Muscle layer of colon (tissue), 2 donors: ENCODE data around the gene CFAP99.

ENCODE experiments used
- H3K27ac ChIP-seq: one replicate; pipeline ENCODE4 v1.7.0; 2013; ENCODE audit warnings: low read depth, mild to moderate bottlenecking, low read length, moderate library complexity
- H3K27me3 ChIP-seq, 2 donors: one replicate each; pipeline ENCODE4 v1.7.0; 2013; ENCODE audit warnings: low read length in 2 of 2, mild to moderate bottlenecking in 2 of 2; ENCODE audit not compliant: insufficient read depth in 2 of 2, control insufficient read depth in 1 of 2
- H3K36me3 ChIP-seq: one replicate; pipeline ENCODE4 v1.7.0; 2013; ENCODE audit warnings: mild to moderate bottlenecking, low read length; ENCODE audit not compliant: insufficient read depth
- H3K4me1 ChIP-seq: one replicate; pipeline ENCODE4 v1.7.0; 2013; ENCODE audit warnings: mild to moderate bottlenecking, low read length; ENCODE audit not compliant: insufficient read depth
- H3K4me3 ChIP-seq, 2 donors: one replicate each; pipeline ENCODE4 v1.7.0; 2013; ENCODE audit warnings: low read length in 2 of 2, low read depth in 1 of 2, mild to moderate bottlenecking in 1 of 2, moderate library complexity in 1 of 2
- H3K9ac ChIP-seq: one replicate; pipeline ENCODE4 v1.7.0; 2013; ENCODE audit warnings: low read length
- H3K9me3 ChIP-seq: one replicate; pipeline ENCODE4 v1.7.0; 2013; ENCODE audit warnings: mild to moderate bottlenecking, low read length
- donor health status: abdominal sarcoma.
- donor health status: Adenocarcinoma of cecum.

CFAP99 gene

DNA sequence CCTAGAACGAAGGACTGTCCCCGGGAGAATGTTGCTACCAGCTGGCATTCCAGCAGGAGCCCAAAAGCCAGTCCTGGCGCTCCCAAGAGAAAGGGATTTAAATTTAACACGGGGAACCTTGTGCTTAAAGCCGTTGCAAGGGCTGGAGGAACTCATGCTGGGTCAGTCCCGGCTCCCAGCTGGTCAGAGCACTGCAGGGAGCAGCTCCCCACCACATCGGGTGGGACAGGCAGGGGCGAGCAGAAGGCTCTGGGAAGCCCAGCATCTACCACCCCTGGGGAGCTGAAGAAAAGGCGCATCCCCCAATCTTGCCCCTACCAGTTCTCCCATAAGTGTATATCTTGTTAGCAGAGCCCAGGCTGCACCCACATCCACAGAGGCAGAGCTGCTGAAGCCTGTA lies 15.7 kb downstream of the CFAP99 start:
- Histone ChIP-seq H3K27me3 (no peaks in the 10 kb centered on the region), H3K36me3 (no peaks in the 10 kb centered on the region), H3K4me3 (no peak overlapping the region), H3K27ac (no peak overlapping the region), H3K9ac (no peak overlapping the region), H3K4me1 (no peaks in the 10 kb centered on the region), H3K9me3 (no peaks in the 10 kb centered on the region)

DNA sequence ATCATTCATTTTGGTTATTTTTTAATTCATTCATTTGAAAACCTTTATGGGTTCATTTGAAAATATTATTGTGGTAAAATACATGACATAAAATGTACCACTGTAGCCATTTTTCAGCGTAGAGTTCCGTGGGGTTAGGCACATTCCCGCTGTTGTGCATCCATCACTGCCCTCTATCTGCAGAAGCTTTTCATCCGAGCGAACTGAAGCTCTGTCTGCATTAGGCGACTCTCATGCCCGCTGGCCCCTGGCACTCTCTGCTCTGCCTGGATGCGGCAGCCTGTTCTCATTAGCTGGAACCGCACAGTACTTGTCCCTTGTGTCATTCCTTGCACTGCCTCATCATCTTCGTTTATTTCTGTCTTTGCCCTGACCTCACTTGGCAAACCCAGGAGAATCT lies 17.5 kb downstream of the CFAP99 start:
- H3K36me3 ChIP-seq, result no peaks in the 10 kb centered on the region
- no peak overlapping the region for H3K9ac ChIP-seq
- H3K27me3 ChIP-seq, result no peaks in the 10 kb centered on the region
- no peak overlapping the region for H3K4me3 ChIP-seq
- no peaks in the 10 kb centered on the region for H3K9me3 ChIP-seq
- H3K27ac ChIP-seq, result no peak overlapping the region
- H3K4me1 ChIP-seq, result no peaks in the 10 kb centered on the region

DNA sequence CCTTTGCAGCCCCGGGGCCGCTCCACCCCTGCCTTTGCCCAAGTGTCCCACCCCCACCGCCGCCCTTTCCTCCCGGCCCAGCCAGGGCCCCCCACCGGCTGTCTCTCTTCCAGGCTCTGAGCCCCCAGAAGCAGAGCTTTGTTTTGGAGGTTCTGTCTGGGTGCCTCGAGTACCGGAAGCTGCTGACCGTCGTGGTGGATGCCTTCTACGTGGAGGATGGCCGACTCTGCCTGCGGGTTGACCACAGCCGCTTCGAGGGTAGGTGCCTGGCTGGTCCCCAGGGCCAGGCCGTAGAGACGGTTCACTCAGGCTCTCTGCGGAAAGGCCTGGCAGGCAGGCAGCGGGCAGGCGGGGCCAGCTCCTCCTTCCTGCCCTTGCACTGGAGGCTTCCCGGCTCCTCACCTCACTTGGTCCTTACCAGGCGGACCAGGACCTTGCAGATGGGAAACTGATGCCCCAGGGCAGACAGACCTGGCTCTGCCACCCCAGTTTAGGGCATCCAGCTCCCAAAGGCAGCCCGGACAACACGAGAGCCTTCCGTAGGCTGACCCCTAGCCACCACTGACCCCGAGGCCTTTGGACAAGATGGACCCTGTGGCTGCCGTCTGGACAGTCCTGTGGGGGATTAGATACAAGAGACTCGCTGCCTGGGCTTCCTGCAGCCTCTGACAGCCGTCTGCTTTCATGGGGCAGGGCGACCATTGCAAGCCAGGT lies 18.2 kb downstream of the CFAP99 start:
- H3K27ac ChIP-seq, result no peak overlapping the region
- no peaks in the 10 kb centered on the region for H3K9me3 ChIP-seq
- no peak overlapping the region for H3K4me3 ChIP-seq
- no peaks in the 10 kb centered on the region for H3K4me1 ChIP-seq
- no peak overlapping the region for H3K9ac ChIP-seq
- no peaks in the 10 kb centered on the region for H3K36me3 ChIP-seq
- H3K27me3 ChIP-seq, result peaks cover 0 to 4% of the 10 kb centered on the region in 2 donors

DNA sequence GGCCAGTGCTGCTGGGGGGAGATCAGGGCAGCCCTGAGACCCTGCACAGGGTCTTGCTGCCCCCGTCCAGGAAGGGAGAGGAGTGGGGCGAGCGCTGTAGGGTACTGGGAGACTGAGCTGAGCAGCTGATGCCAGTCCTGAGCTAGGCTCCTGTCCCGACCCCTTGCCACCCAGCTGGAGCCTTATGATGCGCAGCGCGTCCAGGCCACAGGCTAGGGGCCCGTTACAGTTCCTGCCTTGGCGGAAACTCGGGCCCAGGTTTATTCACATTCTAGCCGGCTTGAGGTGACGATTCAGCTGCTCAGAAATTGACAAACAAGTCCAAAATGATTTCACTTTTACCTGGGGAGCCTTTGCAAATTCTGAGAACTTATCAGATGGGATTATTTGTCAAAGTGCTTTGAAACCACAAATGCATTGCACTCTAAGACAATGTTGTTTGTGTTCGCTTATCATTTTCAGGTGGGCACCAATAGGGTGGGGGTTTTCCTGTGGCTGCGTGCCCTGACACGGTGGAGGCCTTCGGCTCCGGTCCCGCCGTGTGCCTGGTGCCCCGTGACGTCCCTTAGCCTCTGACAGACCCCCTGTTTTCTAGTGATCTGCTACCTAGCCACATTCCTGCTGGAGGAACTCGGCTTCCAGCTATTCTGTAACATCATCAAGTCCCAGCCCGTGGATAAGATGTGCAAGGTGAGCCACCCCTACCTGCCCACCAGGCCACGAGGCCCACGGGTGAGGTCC lies 18.9 kb downstream of the CFAP99 start:
- Histone ChIP-seq H3K9ac (no peak overlapping the region), H3K36me3 (no peaks in the 10 kb centered on the region), H3K4me3 (no peak overlapping the region), H3K27ac (no peak overlapping the region), H3K4me1 (no peaks in the 10 kb centered on the region), H3K27me3 (peaks cover 0 to 5% of the 10 kb centered on the region in 2 donors), H3K9me3 (no peaks in the 10 kb centered on the region)

DNA sequence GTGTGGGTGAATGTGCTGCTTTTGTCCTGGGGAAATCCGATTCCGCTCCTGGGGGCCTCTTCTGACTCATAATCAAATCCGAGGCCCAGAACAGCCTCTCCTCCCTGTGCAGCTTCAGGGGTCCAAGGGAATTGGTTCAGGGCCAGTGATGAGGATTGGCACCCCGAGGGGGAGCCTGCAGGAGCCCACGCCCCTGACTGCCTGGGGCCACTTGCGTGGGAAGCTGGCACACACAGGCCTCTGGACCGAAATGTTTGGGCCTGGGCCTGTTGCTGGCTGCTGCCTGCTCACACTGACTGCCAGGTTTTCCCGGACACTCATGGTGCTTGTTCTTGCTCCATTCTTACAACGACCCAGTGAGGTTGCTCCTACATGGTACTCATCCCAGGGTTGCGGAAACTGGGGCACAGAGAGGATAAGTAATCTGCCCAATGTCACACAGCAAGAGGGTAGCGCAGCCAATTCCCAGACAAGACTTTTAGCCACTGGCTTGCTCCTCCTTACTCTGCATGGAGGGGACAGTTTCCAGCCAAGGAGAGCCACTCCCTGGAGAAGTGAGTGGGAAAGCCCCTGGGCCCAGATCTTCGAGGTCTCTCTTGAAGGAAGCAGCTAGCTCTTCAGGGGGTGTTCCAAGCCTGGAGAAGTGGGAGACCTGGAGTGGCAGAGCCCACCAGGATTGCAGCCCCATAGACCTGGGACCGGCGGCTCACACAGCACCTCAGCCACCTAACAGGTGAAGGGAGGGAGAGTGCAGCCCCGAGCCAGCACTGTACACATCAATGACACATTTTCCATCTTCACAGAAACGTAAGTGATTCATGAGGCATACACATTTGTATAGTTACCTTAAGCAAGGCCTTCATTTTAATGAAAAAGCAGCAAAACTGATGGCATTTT lies 20.3 kb downstream of the CFAP99 start:
- Histone ChIP-seq H3K4me1 (no peaks in the 10 kb centered on the region), H3K9ac (no peak overlapping the region), H3K4me3 (no peak overlapping the region), H3K36me3 (no peaks in the 10 kb centered on the region), H3K27me3 (peaks cover 0 to 5% of the 10 kb centered on the region in 2 donors), H3K27ac (no peak overlapping the region), H3K9me3 (no peaks in the 10 kb centered on the region)

DNA sequence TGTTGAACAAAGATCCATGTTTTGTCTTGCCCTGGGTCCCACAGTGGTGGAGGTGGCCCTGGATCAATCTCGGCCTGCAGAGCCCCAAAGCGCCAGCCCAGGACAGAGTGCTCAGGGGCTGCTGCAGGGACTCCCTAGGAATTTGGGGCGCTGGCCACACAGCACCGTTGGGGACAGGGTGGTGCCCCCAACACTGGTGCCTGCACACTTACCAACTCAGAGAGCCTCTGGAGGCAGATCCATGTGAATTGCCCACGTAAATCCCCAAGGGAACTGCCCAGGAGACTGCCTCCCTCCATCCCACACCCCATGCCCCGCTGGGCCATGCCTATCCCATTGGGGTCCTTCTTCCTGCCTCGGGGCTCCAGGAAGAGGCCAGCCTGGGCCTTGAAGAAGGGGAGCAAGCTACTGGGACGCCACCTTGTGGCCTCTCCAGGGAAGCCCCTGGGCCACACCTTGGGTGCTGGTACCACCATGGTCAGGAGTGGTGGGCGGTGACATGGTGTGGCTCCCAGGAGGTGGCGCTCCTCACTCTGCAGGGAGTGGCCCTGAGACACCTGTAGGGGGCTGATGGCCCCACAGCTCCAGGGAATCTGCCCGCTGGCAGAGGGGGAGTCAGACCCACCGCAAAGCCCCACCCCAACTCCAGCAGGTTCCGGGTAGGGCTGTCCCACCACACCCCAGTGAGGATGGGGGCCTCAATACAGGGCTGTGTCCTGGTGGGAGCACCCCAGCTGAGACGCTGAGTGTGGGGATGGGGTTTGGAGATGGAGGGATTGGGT lies 22.8 kb downstream of the CFAP99 start:
- Histone ChIP-seq H3K27me3 (peaks cover 0 to 5% of the 10 kb centered on the region in 2 donors), H3K9ac (no peak overlapping the region), H3K4me3 (no peak overlapping the region), H3K27ac (no peak overlapping the region), H3K9me3 (no peaks in the 10 kb centered on the region), H3K36me3 (no peaks in the 10 kb centered on the region), H3K4me1 (no peaks in the 10 kb centered on the region)

DNA sequence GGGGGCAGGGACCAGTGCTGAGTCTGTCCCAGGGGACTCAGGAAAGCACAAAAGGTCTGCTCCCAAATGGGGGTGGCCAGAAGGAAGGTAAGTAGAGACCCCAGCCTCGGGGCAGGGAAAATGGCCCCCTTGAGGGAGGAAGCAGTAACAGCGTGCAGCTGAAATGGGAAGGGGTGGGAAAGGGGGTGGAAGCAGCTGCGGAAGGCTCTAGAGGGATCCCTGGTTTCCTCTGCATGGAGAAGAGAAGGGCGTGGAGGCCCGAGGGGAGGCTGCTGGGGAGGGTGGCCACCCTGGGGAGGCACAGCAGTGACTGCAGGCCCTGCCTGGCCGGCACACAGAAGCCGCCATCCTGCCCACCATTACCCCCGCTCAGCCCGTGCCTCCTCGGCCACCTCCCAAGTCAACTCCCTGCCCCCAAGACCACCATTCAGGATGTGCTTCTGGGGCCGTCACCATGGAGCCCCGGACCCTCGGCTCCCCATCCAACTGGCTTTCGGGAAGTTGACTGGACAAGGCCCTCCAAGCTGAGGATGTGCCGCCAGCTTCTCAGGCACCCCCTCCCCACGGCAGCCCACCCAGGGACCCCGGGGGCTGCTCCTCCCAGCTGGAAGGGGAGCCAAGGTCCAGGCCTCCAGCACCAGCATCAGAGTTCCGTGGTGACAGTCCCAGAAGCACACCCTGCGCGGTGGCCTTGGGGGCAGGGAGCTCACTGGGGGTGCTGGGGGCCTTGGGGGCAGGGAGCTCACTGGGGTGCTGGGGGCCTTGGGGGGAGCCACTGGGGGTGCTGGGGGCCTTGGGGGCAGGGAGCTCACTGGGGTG lies 23.6 kb downstream of the CFAP99 start:
- peaks cover 0 to 5% of the 10 kb centered on the region in 2 donors for H3K27me3 ChIP-seq
- H3K9ac ChIP-seq, result no peak overlapping the region
- H3K4me3 ChIP-seq, result no peak overlapping the region
- H3K4me1 ChIP-seq, result no peaks in the 10 kb centered on the region
- no peak overlapping the region for H3K27ac ChIP-seq
- H3K36me3 ChIP-seq, result no peaks in the 10 kb centered on the region
- H3K9me3 ChIP-seq, result no peaks in the 10 kb centered on the region

DNA sequence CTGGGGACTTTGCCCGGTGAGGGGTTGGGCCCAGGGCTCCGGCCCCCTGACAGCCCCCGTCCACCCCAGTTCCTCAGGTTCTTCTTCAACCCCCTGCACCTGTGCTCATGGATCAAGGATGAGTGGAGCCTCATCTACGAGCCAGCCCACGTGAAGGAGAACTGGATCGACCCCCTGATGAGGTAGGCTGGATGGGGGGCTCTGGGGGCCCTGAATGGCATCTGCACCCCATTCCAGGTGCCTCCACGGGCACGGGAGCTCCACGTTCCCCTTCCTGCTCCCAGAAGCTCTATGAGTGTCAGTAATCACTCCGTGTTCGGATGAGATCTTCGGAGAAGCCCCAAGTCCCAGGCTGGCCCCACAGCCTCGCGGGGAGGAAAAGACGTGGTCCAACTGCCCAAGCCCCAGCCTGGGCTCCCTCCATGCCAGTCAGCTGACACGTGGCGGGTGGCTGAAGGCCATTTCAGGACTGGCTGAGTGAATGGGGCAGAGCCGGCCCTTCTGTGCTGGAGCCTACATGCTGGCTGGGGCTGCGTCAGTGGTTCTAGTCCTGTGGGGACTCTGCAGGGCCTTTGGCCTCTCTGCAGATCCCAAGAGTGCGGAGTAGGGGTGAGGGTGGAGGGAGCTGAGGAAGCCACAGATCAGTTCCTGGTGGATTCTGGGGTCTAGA lies 24.4 kb downstream of the CFAP99 start:
- no peaks in the 10 kb centered on the region for H3K9me3 ChIP-seq
- no peak overlapping the region for H3K9ac ChIP-seq
- H3K4me3 ChIP-seq, result no peak overlapping the region
- H3K27ac ChIP-seq, result no peak overlapping the region
- H3K36me3 ChIP-seq, result no peaks in the 10 kb centered on the region
- peaks cover 0 to 5% of the 10 kb centered on the region in 2 donors for H3K27me3 ChIP-seq
- H3K4me1 ChIP-seq, result no peaks in the 10 kb centered on the region

DNA sequence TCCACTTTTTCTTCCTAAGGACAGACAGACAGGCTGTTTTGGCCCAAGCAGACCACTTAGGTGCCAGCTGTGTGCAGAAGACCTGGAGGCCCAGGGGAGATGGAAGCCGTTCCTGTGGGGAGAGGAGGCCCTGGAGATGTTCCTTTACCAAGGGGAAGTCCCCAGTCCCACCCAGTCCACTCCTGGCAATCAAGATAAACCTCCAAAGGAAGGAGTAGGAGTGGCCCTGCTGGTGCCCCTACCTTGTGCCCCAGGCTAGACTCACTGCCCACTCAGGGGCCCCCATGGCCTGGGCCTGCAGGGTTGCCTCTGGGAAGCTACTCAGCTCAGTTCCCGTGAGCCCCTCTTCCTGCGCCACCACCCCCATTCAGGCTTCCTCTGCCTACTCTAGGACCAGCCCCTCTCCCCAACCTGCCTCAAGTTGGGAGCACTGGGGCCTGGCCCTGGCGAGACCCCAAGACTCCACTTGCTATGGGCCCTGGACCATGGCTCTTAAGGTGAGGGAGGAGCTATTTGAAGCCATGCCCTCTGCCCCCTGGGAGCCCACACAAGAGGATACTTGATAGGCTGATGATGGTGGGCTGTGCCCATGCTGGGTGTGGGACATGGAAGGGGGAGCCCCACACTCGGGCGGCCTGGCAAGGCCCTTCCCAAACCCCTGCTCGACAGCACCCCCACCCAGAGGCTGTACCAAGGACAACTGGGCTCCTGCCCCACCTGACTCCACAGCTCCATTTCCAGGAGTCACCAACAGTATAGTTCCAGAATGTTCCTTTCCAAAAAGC lies 25.4 kb downstream of the CFAP99 start:
- Histone ChIP-seq H3K36me3 (no peaks in the 10 kb centered on the region), H3K9me3 (no peaks in the 10 kb centered on the region), H3K27ac (no peak overlapping the region), H3K27me3 (peaks cover 0 to 5% of the 10 kb centered on the region in 2 donors), H3K4me1 (no peaks in the 10 kb centered on the region), H3K4me3 (no peak overlapping the region), H3K9ac (no peak overlapping the region)
